K562 (cell line): ENCODE results near the gene TENM3. TPM values are rescaled to one million over a fixed set of nuclear protein-coding genes. Genes with fewer than 3 reads are reported as not detected.

Source experiments
- ATAC-seq: fragments of 200-7000 bp; cut with Tn5 transposase; 3 replicates; pipeline ENCODE4 v1.9.1; 2020; ENCODE audit warnings: moderate library complexity
- BruUV-seq: library from RNA; stranded (reverse); fragments of 400-500 nt; replicated peaks from 2 replicates; lab custom pipeline; 2021; lab: Mats Ljungman, UMichigan
- CTCF ChIA-PET: fragments of 300-600 bp; formaldehyde crosslinking; extraction: SDS; loops from one replicate; lab custom pipeline; 2021; ENCODE audit warnings: low intra/inter-chr PET ratio; lab: Yijun Ruan, JAX
- POLR2A ChIA-PET: fragments of 300-600, 350-650 bp; sonication (Branson Sonifier 250); formaldehyde crosslinking; extraction: SDS; loops from one replicate; lab custom pipeline; 2021; ENCODE audit warnings: antibody characterized with exemption, inconsistent platforms; lab: Yijun Ruan, JAX
- DNase-seq, 4 experiments: peaks; one replicate each; pipeline versions ENCODE4 v3.0.0 to v3.0.0-alpha.2; 2011 to 2018; ENCODE audit warnings: low spot score in 3 of 4, mixed read lengths in 3 of 4; ENCODE audit errors: extremely low read depth in 1 of 4
- FAIRE-seq: peaks from 2 replicates; lab custom pipeline; 2011; peaks lifted over from hg19 to GRCh38; lab: Jason Lieb, UNC
- H2AFZ ChIP-seq: 2 replicates; pipeline ENCODE4 v1.6.0; 2011; ENCODE audit warnings: low read depth, low read length, control low read depth, inconsistent platforms
- H3K27ac ChIP-seq: fragments of 200-600 bp; 3 replicates; pipeline ENCODE4 v1.8.0; 2011; ENCODE audit warnings: low read depth, mild to moderate bottlenecking, control low read depth, inconsistent platforms, low read length, moderate library complexity, mixed read lengths; ENCODE audit errors: extremely low read depth
- H3K27me3 ChIP-seq, 2 experiments: fragments of 300-600 bp in 1 of 2; 2 replicates in 1 of 2; 3 replicates in 1 of 2; pipeline versions ENCODE4 v1.6.0 to v1.8.0; 2011; ENCODE audit warnings: inconsistent platforms in 2 of 2, low read length in 2 of 2, mild to moderate bottlenecking in 1 of 2, mixed read lengths in 1 of 2, moderate library complexity in 1 of 2; ENCODE audit not compliant: control insufficient read depth in 2 of 2, insufficient read depth in 2 of 2
- H3K36me3 ChIP-seq: fragments of 300-600 bp; 3 replicates; pipeline ENCODE4 v1.8.0; 2011; ENCODE audit warnings: mild to moderate bottlenecking, low read length, inconsistent platforms; ENCODE audit not compliant: control insufficient read depth, insufficient read depth
- H3K4me1 ChIP-seq, 2 experiments: fragments of 200-600 bp in 1 of 2; replicated peaks in 1 of 2; 2 replicates in 1 of 2; 3 replicates in 1 of 2; pipeline versions ENCODE4 v1.5.1 to v1.8.0; 2011; ENCODE audit warnings: inconsistent platforms in 2 of 2, low read length in 2 of 2, mild to moderate bottlenecking in 1 of 2, mixed read lengths in 1 of 2, moderate library complexity in 1 of 2; ENCODE audit not compliant: control insufficient read depth in 2 of 2, insufficient read depth in 2 of 2
- H3K4me2 ChIP-seq: 2 replicates; pipeline ENCODE4 v1.6.1; 2011; ENCODE audit warnings: low read length, control low read depth, inconsistent platforms, mixed read lengths; ENCODE audit not compliant: insufficient read depth
- H3K4me3 ChIP-seq: fragments of 200-600 bp; sonication (generic), shearing (Covaris generic); 2 replicates; pipeline ENCODE4 v1.5.1; 2016; ENCODE audit warnings: control low read depth, inconsistent platforms
- H3K79me2 ChIP-seq: fragments of 200-600 bp; 3 replicates; pipeline ENCODE4 v1.8.0; 2011; ENCODE audit warnings: low read length, inconsistent platforms; ENCODE audit not compliant: control insufficient read depth, insufficient read depth
- H3K9ac ChIP-seq, 2 experiments: 2 replicates each; pipeline versions ENCODE4 v1.6.0 to v1.6.1; 2011; ENCODE audit warnings: low read depth in 2 of 2, low read length in 2 of 2, control low read depth in 1 of 2, inconsistent platforms in 1 of 2, mild to moderate bottlenecking in 1 of 2, mixed read lengths in 1 of 2; ENCODE audit not compliant: insufficient read depth in 1 of 2
- H3K9me1 ChIP-seq: one replicate; pipeline ENCODE4 v1.6.0; 2011; ENCODE audit warnings: inconsistent platforms, mild to moderate bottlenecking, low read length, moderate library complexity; ENCODE audit not compliant: control insufficient read depth, insufficient read depth
- H3K9me3 ChIP-seq: replicated peaks from 2 replicates; pipeline ENCODE4 v1.5.1; 2011; ENCODE audit warnings: low read depth, low read length, inconsistent platforms; ENCODE audit not compliant: control insufficient read depth, insufficient read depth
- H4K20me1 ChIP-seq: replicated peaks from 2 replicates; pipeline ENCODE4 v1.6.1; 2011; ENCODE audit warnings: low read length, inconsistent platforms, mixed read lengths; ENCODE audit not compliant: control insufficient read depth, insufficient read depth
- KHSRP ChIP-seq: fragments of 450-650 bp; IDR thresholded peaks from 2 replicates; pipeline ENCODE4 v1.6.1; 2017
- MECOM ChIP-seq: fragments of 250-450 bp; sonication (Bioruptor Pico); IDR thresholded peaks from 2 replicates; pipeline ENCODE4 v1.8.0; 2022; ENCODE audit warnings: inconsistent platforms
- U2AF1 ChIP-seq: fragments of 200-400 bp; formaldehyde crosslinking; optimal IDR thresholded peaks from 2 replicates; pipeline ENCODE3; 2017; ENCODE audit warnings: mild to moderate bottlenecking, low read depth, low read length, moderate library complexity
- WGBS: fragments of 100-300 bp; shearing (Covaris generic); methylation state at CpG from one replicate; pipeline ENCODE4 v1.1.6; 2016; ENCODE audit warnings: low coverage, mixed read lengths; ENCODE audit not compliant: insufficient coverage; ENCODE audit errors: missing lambda C conversion rate; 5-methylcytosine and 5-hydroxymethylcytosine counted together
- in situ Hi-C: fragments of 300-500 bp; cut with MboI; formaldehyde crosslinking; loops from 4 replicates; pipeline ENCODE4 v1.15.0; 2018; ENCODE audit warnings: inconsistent platforms, mixed read lengths
- intact Hi-C: fragments of 100-400 bp; cut with micrococcal nuclease; formaldehyde crosslinking; loops from 2 replicates; pipeline ENCODE4 v1.14.2; 2022
- polyA plus RNA-seq, 8 experiments: library from polyadenylated mRNA; depleted of rRNA in 4 of 8; stranded (reverse) in 5 of 8; unstranded in 3 of 8; fragments of >200 nt; fragmentation: Nextera tagmentation in 2 of 8; fragmentation: Illumina TruSeq in 1 of 8; extraction: Ambion mirVana in 2 of 8; extraction: Trizol in 1 of 8; gene quantifications; 2 replicates each; pipeline versions ENCODE4 v1.2.1 to v1.2.3, GENCODE V29; 2011 to 2014; ENCODE audit warnings: inconsistent platforms in 1 of 8, missing spikeins in 1 of 8
- total RNA-seq, 7 experiments: library from RNA; depleted of rRNA in 6 of 7; stranded (reverse); fragments of >200 nt in 6 of 7; fragmentation: Illumina TruSeq in 2 of 7; extraction: Trizol in 2 of 7; gene quantifications; 2 replicates each; pipeline versions ENCODE4 v1.2.1 to v1.2.3, GENCODE V29; 2011 to 2021; ENCODE audit warnings: low replicate concordance in 1 of 7
- TF ChIP-seq, protein P1 (sequence below): IDR thresholded peaks from 2 replicates; pipeline ENCODE4 v1.6.1; 2011; ENCODE audit warnings: borderline replicate concordance, low read depth, mild to moderate bottlenecking, moderate library complexity, low read length; ENCODE audit not compliant: insufficient read depth, poor library complexity, severe bottlenecking

TENM3 gene
- total and polyA plus RNA-seq, 9 of the 15 experiments (the other 6 are each of a cell fraction or from before 2014, with no cell fraction given): 0.01 to 0.02 TPM; not detected in 7

DNA sequence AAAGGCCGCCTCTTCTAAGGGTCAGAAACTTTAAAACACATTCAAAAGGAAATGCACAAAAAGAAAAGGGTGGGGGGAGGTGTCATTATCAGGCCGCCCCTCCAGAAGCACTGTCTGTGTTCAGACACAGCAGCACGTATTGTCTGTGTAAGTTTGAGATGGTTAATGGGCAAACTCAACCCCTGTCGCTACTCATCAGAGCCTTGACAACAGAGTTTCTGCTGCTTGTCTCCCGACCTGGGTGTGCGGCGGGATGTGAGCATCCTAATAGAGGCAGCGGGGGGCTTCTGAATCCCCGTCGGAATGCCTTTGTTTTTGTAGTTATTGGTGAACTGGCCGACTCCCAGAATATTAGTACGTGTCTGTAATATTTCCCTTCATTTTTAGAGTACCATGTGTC is 515.1 kb downstream of the TENM3 start:
- DNase-seq (no peak), FAIRE-seq (no peak)
- Histone ChIP-seq H3K9me1 (no peaks in the 10 kb centered on the region), H3K27me3 (peaks cover 2 to 15% of the 10 kb centered on the region in 2 experiments; a peak in 3 of 5 replicates), H3K79me2 (no peaks in the 10 kb centered on the region), H3K9me3 (no peaks in the 10 kb centered on the region), H3K4me2 (no peak overlapping the region)
- WGBS: 1% methylated on average over 11 of the region's 12 CpGs
- no TSS peak for BruUV-seq
- in situ Hi-C loops: no loop called here
- TF ChIP-seq U2AF1: no peak
- TF ChIP-seq, all 486 proteins: peak for 0
- Histone ChIP-seq H3K36me3 (no peaks in the 10 kb centered on the region), H3K4me1 (no peaks in the 10 kb centered on the region), H3K27ac (no peak overlapping the region), H2AFZ (no peak overlapping the region), H3K9ac (no peak overlapping the region), H4K20me1 (no peaks in the 10 kb centered on the region), H3K4me3 (no peak overlapping the region)
- no peak for ATAC-seq
- CTCF ChIA-PET: no interaction called here
- POLR2A ChIA-PET: interaction anchor here (0.9 kb wide), 1 partner anchor 10 kb away, joined by 3 read pairs; no protein-coding TSS in a partner anchor
- intact Hi-C loops: no loop called here

DNA sequence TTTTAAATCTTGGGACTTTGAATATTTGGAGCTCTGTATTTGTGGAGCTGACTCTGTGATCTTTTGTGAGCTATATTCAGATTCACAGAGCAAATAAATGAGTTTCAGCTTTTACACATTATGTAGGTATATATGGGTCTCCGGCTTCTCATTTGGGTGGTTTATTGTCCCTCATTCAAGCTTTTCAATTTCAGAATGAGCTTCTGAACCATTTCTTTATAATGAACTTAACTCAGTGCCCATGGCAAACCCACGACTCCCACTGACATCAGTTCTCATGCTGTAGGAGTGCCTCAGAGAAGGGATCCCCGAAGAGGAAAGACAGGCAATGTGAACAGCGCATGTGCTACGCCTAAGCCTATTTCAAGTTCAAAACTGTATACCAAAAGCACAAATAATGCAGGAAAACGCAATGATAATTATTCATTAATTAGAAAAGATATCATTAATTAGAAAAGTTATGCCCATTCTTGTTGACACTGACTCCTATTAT is 517.4 kb downstream of the TENM3 start:
- DNase-seq (no peak), ATAC-seq (no peak), FAIRE-seq (no peak)
- CTCF ChIA-PET: no interaction called here
- Histone ChIP-seq H2AFZ (no peak overlapping the region), H3K9ac (no peak overlapping the region), H3K9me3 (no peaks in the 10 kb centered on the region), H3K27me3 (peaks cover 0 to 14% of the 10 kb centered on the region in 2 experiments; a peak in 2 of 5 replicates), H3K4me1 (no peaks in the 10 kb centered on the region), H3K9me1 (no peaks in the 10 kb centered on the region), H3K36me3 (no peaks in the 10 kb centered on the region), H3K27ac (no peak overlapping the region), H3K79me2 (no peaks in the 10 kb centered on the region), H3K4me3 (no peak overlapping the region), H4K20me1 (no peaks in the 10 kb centered on the region), H3K4me2 (no peak overlapping the region)
- in situ Hi-C loops (no loop called here), intact Hi-C loops (no loop called here)
- POLR2A ChIA-PET: no interaction called here
- BruUV-seq: no TSS peak
- 0% methylated on average over 6 of the region's 6 CpGs for WGBS
- no peak for TF ChIP-seq MECOM (CRISPR knock-in tag)
- TF ChIP-seq, protein P1, sequence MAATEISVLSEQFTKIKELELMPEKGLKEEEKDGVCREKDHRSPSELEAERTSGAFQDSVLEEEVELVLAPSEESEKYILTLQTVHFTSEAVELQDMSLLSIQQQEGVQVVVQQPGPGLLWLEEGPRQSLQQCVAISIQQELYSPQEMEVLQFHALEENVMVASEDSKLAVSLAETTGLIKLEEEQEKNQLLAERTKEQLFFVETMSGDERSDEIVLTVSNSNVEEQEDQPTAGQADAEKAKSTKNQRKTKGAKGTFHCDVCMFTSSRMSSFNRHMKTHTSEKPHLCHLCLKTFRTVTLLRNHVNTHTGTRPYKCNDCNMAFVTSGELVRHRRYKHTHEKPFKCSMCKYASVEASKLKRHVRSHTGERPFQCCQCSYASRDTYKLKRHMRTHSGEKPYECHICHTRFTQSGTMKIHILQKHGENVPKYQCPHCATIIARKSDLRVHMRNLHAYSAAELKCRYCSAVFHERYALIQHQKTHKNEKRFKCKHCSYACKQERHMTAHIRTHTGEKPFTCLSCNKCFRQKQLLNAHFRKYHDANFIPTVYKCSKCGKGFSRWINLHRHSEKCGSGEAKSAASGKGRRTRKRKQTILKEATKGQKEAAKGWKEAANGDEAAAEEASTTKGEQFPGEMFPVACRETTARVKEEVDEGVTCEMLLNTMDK: no peak
- TF ChIP-seq KHSRP: no peak
